Prostate gland (tissue), 2 donors: ENCODE results near the gene AKAP13.
"Not testable (repeated sequence)": the region's sequence is repeated elsewhere in the genome, so short reads cannot be mapped to it uniquely, and the experiment has no call there.

Experiments used
- CTCF ChIP-seq, 4 experiments: fragments of 200-600 bp in 2 of 4; fragments of 450-650 bp in 2 of 4; sonication (generic) in 2 of 4; IDR thresholded peaks; 1 replicate in 3 of 4; 2 replicates in 1 of 4; pipeline ENCODE4 v1.5.1; 2016 to 2019; ENCODE audit warnings: antibody characterized with exemption in 4 of 4, mild to moderate bottlenecking in 2 of 4, moderate library complexity in 2 of 4
- POLR2A ChIP-seq: fragments of 450-650 bp; IDR thresholded peaks from one replicate; pipeline ENCODE4 v1.6.1; 2016; ENCODE audit warnings: antibody characterized with exemption, mild to moderate bottlenecking
- POLR2AphosphoS5 ChIP-seq: sonication (generic); formaldehyde crosslinking; IDR thresholded peaks from one replicate; pipeline ENCODE4 v1.6.1; 2017; ENCODE audit warnings: antibody characterized with exemption

GRCh38 chr15:85349062-85349461, 31.3 kb upstream of the AKAP13 start:
- TF ChIP-seq POLR2A; CTCF (IDR thresholded peaks at IDR 0.05); POLR2AphosphoS5: not testable (repeated sequence)
